H9 (cell line): ENCODE results near the gene PFN4. TPM values are rescaled to one million over a fixed set of nuclear protein-coding genes. Genes with fewer than 3 reads are reported as not detected.

Experiments used
- DNase-seq: peaks from one replicate; pipeline ENCODE4 v3.0.0-alpha.2; 2017
- H2AFZ ChIP-seq: one replicate; pipeline ENCODE4 v1.6.1; 2013; ENCODE audit warnings: mild to moderate bottlenecking, low read length, control low read depth, moderate library complexity
- H2AK5ac ChIP-seq: 2 replicates; pipeline ENCODE4 v1.6.1; 2013; ENCODE audit warnings: low read length, control low read depth, mixed read lengths; ENCODE audit not compliant: insufficient read length
- H2BK120ac ChIP-seq: one replicate; pipeline ENCODE4 v1.6.1; 2013; ENCODE audit warnings: low read depth, mild to moderate bottlenecking, low read length, control low read depth, inconsistent platforms; ENCODE audit not compliant: poor library complexity, severe bottlenecking
- H2BK12ac ChIP-seq: 2 replicates; pipeline ENCODE4 v1.6.1; 2013; ENCODE audit warnings: low read length, control low read depth, mixed read lengths, low read depth; ENCODE audit not compliant: insufficient read length
- H2BK15ac ChIP-seq: 2 replicates; pipeline ENCODE4 v1.6.1; 2013; ENCODE audit warnings: low read depth, low read length, control low read depth
- H2BK20ac ChIP-seq: one replicate; pipeline ENCODE4 v1.6.1; 2013; ENCODE audit warnings: low read depth, mild to moderate bottlenecking, low read length, control low read depth, inconsistent platforms; ENCODE audit not compliant: poor library complexity, severe bottlenecking
- H2BK5ac ChIP-seq: 2 replicates; pipeline ENCODE4 v1.6.1; 2013; ENCODE audit warnings: low read length, control low read depth, mixed read lengths; ENCODE audit not compliant: insufficient read length
- H3K14ac ChIP-seq: 2 replicates; pipeline ENCODE4 v1.6.1; 2013; ENCODE audit warnings: low read length, control low read depth; ENCODE audit not compliant: insufficient read depth
- H3K18ac ChIP-seq: 2 replicates; pipeline ENCODE4 v1.6.1; 2013; ENCODE audit warnings: low read depth, mild to moderate bottlenecking, mixed read lengths, low read length, control low read depth; ENCODE audit not compliant: insufficient read length
- H3K23ac ChIP-seq: 2 replicates; pipeline ENCODE4 v1.6.1; 2013; ENCODE audit warnings: low read length, control low read depth, mixed read lengths, low read depth; ENCODE audit not compliant: insufficient read length
- H3K23me2 ChIP-seq: 2 replicates; pipeline ENCODE4 v1.6.1; 2013; ENCODE audit warnings: low read depth, mild to moderate bottlenecking, mixed read lengths, low read length, control low read depth; ENCODE audit not compliant: insufficient read length, poor library complexity, severe bottlenecking
- H3K27ac ChIP-seq: 2 replicates; pipeline ENCODE4 v1.5.1; 2013; ENCODE audit warnings: low read length, control low read depth, mixed read lengths, low read depth; ENCODE audit not compliant: insufficient read length
- H3K27me3 ChIP-seq: 2 replicates; pipeline ENCODE4 v1.6.1; 2013; ENCODE audit warnings: low read length, control low read depth, inconsistent platforms; ENCODE audit not compliant: insufficient read depth
- H3K4ac ChIP-seq: 2 replicates; pipeline ENCODE4 v1.6.1; 2013; ENCODE audit warnings: low read depth, mild to moderate bottlenecking, control low read depth, inconsistent platforms, low read length, moderate library complexity
- H3K4me1 ChIP-seq: 2 replicates; pipeline ENCODE4 v1.6.1; 2013; ENCODE audit warnings: low read length, control low read depth, inconsistent platforms; ENCODE audit not compliant: insufficient read depth
- H3K4me2 ChIP-seq: 2 replicates; pipeline ENCODE4 v1.6.1; 2013; ENCODE audit warnings: low read length, control low read depth, mixed read lengths; ENCODE audit not compliant: insufficient read length, insufficient read depth
- H3K56ac ChIP-seq: 2 replicates; pipeline ENCODE4 v1.6.1; 2013; ENCODE audit warnings: low read depth, mild to moderate bottlenecking, mixed read lengths, low read length, control low read depth; ENCODE audit not compliant: insufficient read length
- H3K79me1 ChIP-seq: 2 replicates; pipeline ENCODE4 v1.6.1; 2013; ENCODE audit warnings: low read depth, mild to moderate bottlenecking, moderate library complexity, low read length, control low read depth, inconsistent platforms; ENCODE audit not compliant: insufficient read depth, poor library complexity, severe bottlenecking
- H3K79me2 ChIP-seq: 2 replicates; pipeline ENCODE4 v1.6.1; 2013; ENCODE audit warnings: low read length, control low read depth, inconsistent platforms; ENCODE audit not compliant: insufficient read depth
- H3K9ac ChIP-seq: 2 replicates; pipeline ENCODE4 v1.6.1; 2013; ENCODE audit warnings: low read length, control low read depth, mixed read lengths; ENCODE audit not compliant: insufficient read length; ENCODE audit errors: extremely low read depth
- H3K9me3 ChIP-seq: one replicate; pipeline ENCODE4 v1.6.1; 2013; ENCODE audit warnings: low read depth, low read length, inconsistent platforms; ENCODE audit not compliant: control insufficient read depth
- H3T11ph ChIP-seq: one replicate; pipeline ENCODE4 v1.6.1; 2013; ENCODE audit warnings: mild to moderate bottlenecking, low read length, control low read depth, inconsistent platforms
- H4K20me1 ChIP-seq: one replicate; pipeline ENCODE4 v1.6.1; 2013; ENCODE audit not compliant: control insufficient read depth, insufficient read length, insufficient read depth
- H4K5ac ChIP-seq: 2 replicates; pipeline ENCODE4 v1.6.1; 2013; ENCODE audit warnings: low read depth, mild to moderate bottlenecking, mixed read lengths, low read length, control low read depth; ENCODE audit not compliant: insufficient read length
- H4K8ac ChIP-seq: replicated peaks from 2 replicates; pipeline ENCODE4 v1.6.1; 2013; ENCODE audit warnings: low read length, control low read depth, mixed read lengths, low read depth; ENCODE audit not compliant: insufficient read length
- H4K91ac ChIP-seq: 2 replicates; pipeline ENCODE4 v1.6.1; 2013; ENCODE audit warnings: low read depth, mild to moderate bottlenecking, moderate library complexity, mixed read lengths, low read length, control low read depth; ENCODE audit not compliant: insufficient read length
- H3K27ac Mint-ChIP-seq, 3 experiments: 2 replicates in 2 of 3; 3 replicates in 1 of 3; pipeline ENCODE4 v1.8.0; 2020 to 2021; ENCODE audit warnings: mixed read lengths in 3 of 3, mild to moderate bottlenecking in 1 of 3, moderate library complexity in 1 of 3
- H3K27me3 Mint-ChIP-seq: 2 replicates; pipeline ENCODE4 v1.8.0; 2021; ENCODE audit warnings: low read depth, mild to moderate bottlenecking, moderate library complexity, mixed read lengths
- H3K36me3 Mint-ChIP-seq, 3 experiments: 2 replicates in 2 of 3; 3 replicates in 1 of 3; pipeline ENCODE4 v1.8.0; 2020 to 2021; ENCODE audit warnings: low read depth in 3 of 3, mixed read lengths in 3 of 3; ENCODE audit not compliant: insufficient read depth in 1 of 3
- H3K4me1 Mint-ChIP-seq, 2 experiments: 2 replicates each; pipeline ENCODE4 v1.8.0; 2020; ENCODE audit warnings: mixed read lengths in 2 of 2
- H3K4me3 Mint-ChIP-seq, 2 experiments: 2 replicates in 1 of 2; 3 replicates in 1 of 2; pipeline ENCODE4 v1.8.0; 2020 to 2021; ENCODE audit warnings: mild to moderate bottlenecking in 2 of 2, mixed read lengths in 2 of 2, moderate library complexity in 1 of 2
- H3K9me3 Mint-ChIP-seq, 2 experiments: 2 replicates in 1 of 2; 3 replicates in 1 of 2; pipeline ENCODE4 v1.8.0; 2020; ENCODE audit warnings: mild to moderate bottlenecking in 2 of 2, mixed read lengths in 2 of 2, moderate library complexity in 1 of 2
- CTCF ChIP-seq: fragments of 200-600 bp; sonication (generic); conservative IDR thresholded peaks from 3 replicates; pipeline ENCODE4 v1.8.0; 2021; ENCODE audit warnings: antibody characterized with exemption, mild to moderate bottlenecking
- WGBS: extraction: QIAGEN DNeasy Blood & Tissue Kit; methylation state at CpG from one replicate; pipeline ENCODE4 v1.1.7; 2013; ENCODE audit warnings: missing lambda C conversion rate, low lambda C conversion rate, mixed read lengths; ENCODE audit not compliant: insufficient read length; ENCODE audit errors: extremely low coverage; 5-methylcytosine and 5-hydroxymethylcytosine counted together
- total RNA-seq: library from RNA; stranded (reverse); gene quantifications from 2 replicates; pipeline ENCODE4 v1.2.1, GENCODE V29; 2021

The PFN4 gene
- total RNA-seq, 1 experiment from 2014 or later = not detected

GRCh38 chr2:24087032-24087431 lies 36.1 kb downstream of the PFN4 start:
- no peak overlapping the region for H3K18ac ChIP-seq
- TF ChIP-seq CTCF = no peak
- peaks cover 2% of the 10 kb centered on the region for H4K20me1 ChIP-seq
- H3K79me2 ChIP-seq = no peaks in the 10 kb centered on the region
- no peak overlapping the region for H3K23ac ChIP-seq
- no peak overlapping the region for H2BK120ac ChIP-seq
- H3T11ph ChIP-seq = no peak overlapping the region
- DNase-seq = no peak
- H3K9ac ChIP-seq = no peak overlapping the region
- peaks cover 15% of the 10 kb centered on the region for H3K23me2 ChIP-seq
- H2BK5ac ChIP-seq = no peak overlapping the region
- Mint-ChIP-seq H3K36me3 (peaks cover 6 to 11% (median 7%) of the 10 kb centered on the region in 3 experiments; a peak in 6 of 7 replicates), H3K27me3 (no peaks in the 10 kb centered on the region), H3K27ac (no peak overlapping the region), H3K4me3 (no peak overlapping the region), H3K9me3 (no peaks in the 10 kb centered on the region), H3K4me1 (peaks cover 14 to 19% of the 10 kb centered on the region in 2 experiments)
- no peak overlapping the region for H4K5ac ChIP-seq
- no peak overlapping the region for H4K8ac ChIP-seq
- no peak overlapping the region for H3K4ac ChIP-seq
- H2AK5ac ChIP-seq = no peak overlapping the region
- H2BK15ac ChIP-seq = no peak overlapping the region
- no peak overlapping the region for H3K4me2 ChIP-seq
- no CpG with 5 or more reads among the region's 3 CpGs for WGBS
- H2BK20ac ChIP-seq = no peak overlapping the region
- peaks cover 2% of the 10 kb centered on the region; the same call in 1 of the 2 replicates for H3K4me1 ChIP-seq
- no peaks in the 10 kb centered on the region for H3K9me3 ChIP-seq
- H3K56ac ChIP-seq = no peak overlapping the region
- no peak overlapping the region for H3K27ac ChIP-seq
- no peak overlapping the region for H2AFZ ChIP-seq
- no peak overlapping the region for H2BK12ac ChIP-seq
- no peak overlapping the region for H3K14ac ChIP-seq
- H3K27me3 ChIP-seq = no peaks in the 10 kb centered on the region
- H3K79me1 ChIP-seq = no peaks in the 10 kb centered on the region
- no peak overlapping the region for H4K91ac ChIP-seq
